RWPE1 (cell line): Measurements from ENCODE around the gene PRXL2B.

Experiments
- CTCF ChIA-PET: fragments of 350-600 bp; sonication (Branson Sonifier 250); formaldehyde crosslinking; extraction: SDS; loops from one replicate; lab custom pipeline; 2021; lab: Yijun Ruan, JAX
- POLR2A ChIA-PET: fragments of 400-600 bp; formaldehyde crosslinking; extraction: SDS; loops from one replicate; lab custom pipeline; 2020; ENCODE audit warnings: antibody characterized with exemption; ENCODE audit not compliant: low non-redundant PET; lab: Yijun Ruan, JAX
- DNase-seq: peaks from one replicate; pipeline ENCODE4 v3.0.0; 2012; ENCODE audit warnings: low spot score
- H3K27ac ChIP-seq: fragments of 450-650 bp; 2 replicates; pipeline ENCODE4 v1.5.1; 2017
- CTCF ChIP-seq: fragments of 450-650 bp; conservative IDR thresholded peaks from 2 replicates; pipeline ENCODE4 v1.5.1; 2017; ENCODE audit warnings: low read depth, mild to moderate bottlenecking

PRXL2B gene

GRCh38 chr1:2605509-2606395 lies 19.2 kb downstream of the PRXL2B start:
- DNase-seq = no peak
- H3K27ac ChIP-seq = no peak overlapping the region
- TF ChIP-seq CTCF = no peak
- POLR2A ChIA-PET = no interaction called here
- CTCF ChIA-PET = no interaction called here

DNA sequence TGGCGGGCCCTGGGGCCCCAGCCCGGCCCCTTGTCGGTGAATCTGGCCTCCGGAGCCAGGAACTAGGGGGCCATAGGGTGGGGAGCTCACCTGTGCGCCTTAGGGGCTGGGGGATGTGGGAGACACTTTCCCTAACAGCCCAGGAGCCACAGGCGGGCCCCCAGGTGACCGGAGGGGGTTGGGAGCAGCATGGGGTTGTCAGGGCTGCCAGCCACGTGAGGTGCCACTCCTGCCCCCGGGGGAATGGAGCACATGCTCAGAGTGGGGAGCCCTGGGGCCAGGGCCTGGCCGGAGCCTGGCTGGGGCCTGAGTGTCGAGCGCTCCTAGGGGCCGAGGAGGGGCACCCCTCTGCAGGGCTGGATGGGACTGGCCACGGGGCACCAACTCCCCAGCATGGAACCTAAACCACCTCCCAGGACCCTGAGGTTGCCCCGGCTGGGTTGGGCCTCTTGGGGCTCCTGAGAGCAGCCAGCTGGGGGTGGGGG lies 19.9 kb downstream of the PRXL2B start:
- POLR2A ChIA-PET = no interaction called here
- CTCF ChIA-PET = no interaction called here
- no peak overlapping the region for H3K27ac ChIP-seq
- TF ChIP-seq CTCF = no peak
- no peak for DNase-seq

GRCh38 chr1:2606881-2607621 lies 20.5 kb downstream of the PRXL2B start:
- H3K27ac ChIP-seq = no peak overlapping the region
- DNase-seq = no peak
- ChIA-PET CTCF (no interaction called here), POLR2A (no interaction called here)
- no peak for TF ChIP-seq CTCF

GRCh38 chr1:2607641-2608091 lies 21.1 kb downstream of the PRXL2B start:
- CTCF ChIA-PET = no interaction called here

DNA sequence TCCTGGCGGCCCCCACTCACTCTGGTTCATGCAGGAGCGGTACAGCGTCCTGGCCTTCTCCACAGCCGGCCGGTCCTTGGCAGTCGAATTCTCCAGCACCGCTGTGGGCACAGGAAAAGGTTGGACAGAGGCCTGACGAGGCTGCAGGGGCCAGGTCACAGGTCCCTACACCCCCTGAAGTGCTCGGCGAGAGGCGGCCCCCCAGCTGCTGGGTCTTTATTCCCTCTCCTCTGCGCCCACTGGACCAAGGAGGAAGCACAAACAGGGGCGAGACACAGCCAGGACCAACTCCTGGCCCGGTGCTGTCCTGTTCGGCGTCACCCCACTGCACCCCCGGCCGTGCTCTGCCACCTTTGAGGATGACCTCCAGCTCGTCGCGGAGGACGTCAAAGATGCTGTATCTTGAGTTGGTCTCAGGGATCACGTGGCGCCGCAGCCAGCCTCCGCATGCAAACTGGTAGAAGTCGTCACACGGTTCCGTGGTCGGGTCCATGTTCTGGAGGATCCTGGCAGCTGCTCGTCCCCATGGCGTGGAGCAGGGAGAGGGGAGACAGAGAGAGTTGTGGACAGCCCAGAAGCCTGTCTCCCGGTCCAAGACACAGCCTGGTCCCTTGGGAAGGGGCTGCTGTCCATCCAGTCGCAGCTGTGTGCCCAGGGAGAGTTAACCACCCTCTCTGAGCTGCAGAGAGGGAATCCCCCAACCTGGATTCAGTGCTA lies 22.9 kb downstream of the PRXL2B start:
- ChIA-PET CTCF (no interaction called here), POLR2A (no interaction called here)
- DNase-seq = no peak
- no peak for TF ChIP-seq CTCF
- no peak overlapping the region for H3K27ac ChIP-seq

More at GRCh38 chr1:2607641-2608091, 21.1 kb downstream of the PRXL2B start:
- no peak for TF ChIP-seq CTCF
- no peak for DNase-seq
- no peak overlapping the region for H3K27ac ChIP-seq
- POLR2A ChIA-PET = no interaction called here
